Stimulated activated CD8-positive, alpha-beta memory T cell treated with anti-CD3 and anti-CD28 coated beads, Interleukin-12 subunit alpha, Interleukin-12 subunit beta, amount 100 ng/mL, for 4 hours (primary cell): Measurements from ENCODE around the gene ALAS1.
A peak's percentile ranks its signal among the peaks of the same experiment; 100 is the strongest.
"Not testable (repeated sequence)": the region's sequence is repeated elsewhere in the genome, so short reads cannot be mapped to it uniquely, and the experiment has no call there.

ENCODE experiments used
- DNase-seq: peaks from one replicate; pipeline ENCODE4 v3.0.0-alpha.2; 2020; ENCODE audit warnings: low read depth

Gene ALAS1

DNA sequence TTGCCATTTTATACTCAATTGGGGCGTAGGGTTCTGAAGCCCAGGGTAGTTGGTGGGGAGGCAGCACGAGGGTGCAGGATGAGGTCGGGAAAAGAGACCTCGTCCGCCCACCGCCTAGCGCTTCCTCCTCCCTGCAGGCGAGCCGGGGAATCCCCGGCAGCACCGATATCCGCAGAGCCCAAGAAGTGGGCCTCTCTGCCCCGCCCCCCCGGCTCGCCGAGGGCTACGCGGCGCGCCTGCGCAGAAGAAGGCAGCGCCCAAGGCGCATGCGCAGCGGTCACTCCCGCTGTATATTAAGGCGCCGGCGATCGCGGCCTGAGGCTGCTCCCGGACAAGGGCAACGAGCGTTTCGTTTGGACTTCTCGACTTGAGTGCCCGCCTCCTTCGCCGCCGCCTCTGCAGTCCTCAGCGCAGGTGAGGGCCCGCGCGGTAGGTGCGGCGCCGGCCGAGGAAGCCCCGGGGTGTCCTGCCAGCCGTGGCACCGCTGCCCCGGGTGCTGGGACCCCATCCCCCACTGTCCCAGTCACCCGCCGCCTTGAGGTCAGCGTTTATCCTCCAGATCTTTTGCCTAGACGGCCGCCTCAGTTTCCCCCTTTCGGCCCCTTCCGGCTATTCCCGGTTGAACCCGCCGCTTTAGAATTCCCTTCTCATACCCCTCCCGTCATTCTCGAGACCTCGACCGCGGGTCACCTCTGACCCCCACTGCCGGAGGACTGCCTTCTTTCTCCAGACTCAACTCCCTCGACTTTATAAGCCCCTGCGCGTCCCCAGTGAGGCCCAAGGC, at the start of gene ALAS1:
Gene ALAS1, plus strand, starts transcription at position 319 of the 784 bp plus-strand sequence. CDS start 1,082 bp downstream, outside the sequence.
- DNase-seq, result peak; percentile 93

DNA sequence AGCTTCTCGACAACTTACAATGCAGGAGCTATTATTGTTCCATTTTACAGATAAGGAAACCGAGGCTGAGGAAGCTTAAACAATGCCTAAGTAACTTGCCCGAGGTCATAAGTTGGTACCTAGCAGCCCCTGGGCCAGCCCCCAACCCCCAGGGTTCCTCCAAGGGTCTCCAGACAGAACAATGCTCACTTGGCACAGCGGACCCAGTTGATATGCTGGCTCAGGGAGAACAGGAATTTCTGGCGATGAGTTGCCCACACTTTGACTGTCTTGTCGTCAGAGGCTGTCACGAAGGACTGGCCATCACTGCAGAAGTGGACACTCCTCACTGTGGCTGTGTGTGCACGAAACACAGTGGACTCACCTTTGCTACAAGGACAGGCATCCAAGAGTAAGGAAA, 48.9 kb upstream of the ALAS1 start:
- no peak for DNase-seq

DNA sequence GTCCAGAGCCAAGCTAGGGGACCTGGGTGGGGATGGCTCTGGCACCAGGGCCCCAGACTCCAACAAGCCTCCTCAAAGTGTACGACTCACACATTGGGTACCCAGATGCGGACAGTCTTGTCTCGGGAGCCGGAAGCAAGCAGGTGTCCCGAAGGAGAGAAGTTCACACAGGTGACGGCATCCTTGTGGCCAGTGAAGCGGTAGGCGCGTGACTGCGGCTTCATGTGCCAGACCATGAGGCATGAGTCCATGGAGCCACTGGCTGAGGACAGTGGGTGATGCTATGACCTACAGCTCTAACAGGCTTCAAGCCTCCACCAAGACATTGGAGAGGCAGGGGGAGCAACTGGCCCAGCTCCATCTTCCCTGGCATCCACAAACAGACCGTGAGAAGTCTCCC, 48.2 kb upstream of the ALAS1 start:
- DNase-seq, result no peak

DNA sequence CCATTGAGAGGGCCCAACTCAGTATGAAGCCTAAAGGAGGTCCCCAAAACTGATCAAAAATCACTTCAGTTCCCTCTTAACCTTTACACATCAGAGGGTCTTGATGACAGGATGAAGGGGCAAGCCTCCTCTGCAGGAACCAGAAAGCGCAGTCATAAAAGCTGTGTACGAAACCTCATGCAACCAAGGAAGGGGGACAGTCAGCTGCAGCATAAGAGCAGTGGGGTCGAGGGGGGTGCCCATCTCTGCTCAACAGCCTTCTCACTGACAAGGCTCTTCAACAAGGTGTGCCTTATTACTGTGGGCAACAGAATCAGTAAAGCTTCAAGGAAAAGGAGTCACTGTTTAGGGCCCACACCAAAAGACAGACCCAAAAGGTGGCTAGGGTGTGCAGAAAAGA, 47.6 kb upstream of the ALAS1 start:
- no peak for DNase-seq

DNA sequence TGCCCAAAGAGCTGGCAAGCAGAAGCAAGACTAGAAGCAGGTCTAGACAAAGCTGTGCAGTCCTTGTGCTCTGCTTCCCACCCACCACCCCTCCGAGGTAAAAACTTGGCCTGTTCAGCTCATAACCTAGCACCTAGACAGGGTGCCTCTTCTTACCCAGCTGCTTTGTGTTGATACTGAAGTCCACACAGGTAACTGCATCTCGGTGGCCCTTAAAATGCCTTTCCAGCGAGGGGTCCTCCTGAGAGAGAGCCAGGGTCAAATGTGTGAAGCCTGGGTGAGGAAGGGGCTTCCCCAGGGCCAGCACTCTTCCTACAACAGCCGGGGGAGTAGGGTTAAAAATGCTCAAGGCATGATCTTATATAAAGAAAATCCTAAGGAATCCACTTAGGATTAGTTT, 47.1 kb upstream of the ALAS1 start:
- no peak for DNase-seq

DNA sequence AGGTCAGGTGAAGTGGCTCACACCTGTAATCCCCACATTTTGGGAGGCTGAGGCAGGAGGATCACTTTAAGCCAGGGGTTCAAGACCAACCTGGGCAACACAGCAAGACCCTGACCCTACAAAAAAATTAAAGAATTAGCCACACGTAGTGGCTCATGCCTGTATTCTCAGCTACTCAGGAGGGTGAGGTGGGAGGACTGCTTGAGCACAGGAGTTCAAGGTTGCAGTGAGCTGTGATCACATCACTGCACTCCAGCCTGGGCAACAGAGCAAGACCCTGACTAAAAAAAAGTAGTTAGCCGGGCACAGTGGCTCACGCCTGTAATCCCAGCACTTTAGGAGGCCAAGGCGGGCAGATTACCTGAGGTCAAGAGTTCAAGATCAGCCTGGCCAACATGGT, 46.0 kb upstream of the ALAS1 start:
- DNase-seq, result not testable (repeated sequence)

DNA sequence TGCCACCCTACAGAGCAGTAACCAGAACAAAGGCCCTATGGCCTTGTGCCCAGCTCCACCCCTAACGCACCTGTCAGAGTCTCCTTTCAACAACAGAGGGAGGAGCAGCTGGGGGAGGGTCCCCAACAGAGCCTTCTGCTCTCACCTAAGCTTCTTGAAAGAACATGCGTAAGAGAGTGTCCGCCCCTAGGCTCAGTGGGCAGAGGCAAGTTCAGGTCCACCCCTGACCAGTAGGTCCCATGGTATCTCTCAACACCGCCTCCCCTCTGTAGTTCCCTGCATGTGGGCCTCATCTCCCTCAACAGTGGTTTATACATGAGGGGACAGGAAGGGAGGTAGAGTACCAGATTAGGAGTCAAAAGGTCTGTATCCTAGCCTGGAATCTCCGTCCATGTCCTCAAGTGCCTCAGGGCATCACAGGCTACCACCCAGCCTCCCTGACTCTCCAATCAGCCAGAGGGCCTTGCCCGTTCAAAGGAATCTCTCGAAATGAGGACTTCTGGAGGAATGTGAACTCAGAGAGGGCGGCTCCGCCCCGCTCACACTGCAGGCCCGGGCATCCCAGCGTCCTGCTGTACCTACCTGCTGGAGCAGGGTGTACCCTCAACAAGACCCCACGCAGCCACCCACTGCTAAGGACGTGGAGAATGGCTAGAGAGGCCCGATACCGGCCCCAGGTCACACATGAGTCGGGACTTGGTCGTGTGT, 44.4 kb upstream of the ALAS1 start:
- no peak for DNase-seq

DNA sequence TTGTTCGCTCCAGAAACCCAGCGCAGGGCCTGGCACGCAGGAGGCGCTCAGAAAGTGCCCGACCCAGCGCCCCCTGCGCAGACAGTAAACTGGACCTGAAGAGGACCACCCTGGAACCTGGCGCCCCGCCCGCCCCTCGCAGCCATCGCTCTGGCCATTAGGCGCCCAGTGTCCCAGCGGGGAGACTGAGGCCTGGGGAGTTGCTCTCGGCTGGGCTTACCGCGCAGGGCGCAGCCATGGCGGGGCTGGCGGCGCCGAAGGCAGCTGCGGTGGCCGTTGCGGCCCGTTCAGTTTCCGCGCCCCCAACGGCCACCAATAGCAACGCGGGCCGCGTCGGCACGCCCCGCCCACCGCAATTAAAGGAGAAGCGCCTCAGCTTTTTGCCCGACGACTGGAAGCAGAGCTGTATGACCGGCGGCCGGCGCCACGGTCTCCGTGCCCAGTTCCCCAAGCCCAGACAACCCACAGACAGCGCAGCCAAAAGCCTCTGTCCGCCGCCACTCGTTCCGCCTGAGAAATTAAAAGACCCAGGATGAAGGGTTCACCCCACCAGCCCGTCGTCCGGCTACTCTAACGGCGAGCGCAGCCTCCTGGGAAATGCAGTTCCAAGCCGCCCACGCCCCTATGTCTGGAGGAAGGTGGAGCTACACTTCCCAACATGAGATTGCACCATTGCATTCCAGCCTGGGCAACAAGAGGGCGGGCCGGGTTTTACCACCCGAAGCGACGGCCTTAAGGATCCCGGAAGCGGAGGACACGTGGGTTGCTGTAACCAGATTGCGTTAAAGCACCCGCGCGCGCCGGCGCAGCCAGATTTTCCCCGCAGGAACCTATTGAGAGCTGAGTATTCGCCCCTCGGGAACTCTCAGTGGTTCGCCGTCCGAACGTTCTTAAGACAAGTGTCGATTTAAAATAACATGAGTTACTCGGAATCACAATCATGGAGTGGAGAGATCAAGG, 43.5 kb upstream of the ALAS1 start, which contains the start of gene POC1A:
Gene POC1A, minus strand, starts transcription at position 289 of the 960 bp plus-strand sequence. Its CDS starts 51 bp downstream, at position 238.
- peak; percentile 77 for DNase-seq

DNA sequence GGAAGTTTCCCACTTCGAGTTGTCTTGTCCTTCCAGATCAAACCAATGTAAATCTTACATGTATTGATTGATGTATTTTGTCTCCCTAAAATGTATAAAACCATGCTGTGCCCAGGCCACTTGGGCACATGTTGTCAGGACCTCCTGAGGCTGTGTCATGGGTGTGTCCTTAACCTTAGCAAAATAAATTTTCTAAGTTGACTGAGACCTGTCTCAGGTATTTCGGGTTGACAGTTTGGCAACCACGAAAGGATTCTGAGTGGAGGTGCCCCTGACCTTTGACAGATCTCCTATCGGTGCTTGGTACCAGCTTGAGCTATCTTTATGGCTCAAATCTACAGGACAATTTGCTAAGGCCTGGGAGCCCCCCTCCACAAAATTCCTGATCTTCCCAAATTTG, 42.0 kb upstream of the ALAS1 start:
- no peak for DNase-seq

DNA sequence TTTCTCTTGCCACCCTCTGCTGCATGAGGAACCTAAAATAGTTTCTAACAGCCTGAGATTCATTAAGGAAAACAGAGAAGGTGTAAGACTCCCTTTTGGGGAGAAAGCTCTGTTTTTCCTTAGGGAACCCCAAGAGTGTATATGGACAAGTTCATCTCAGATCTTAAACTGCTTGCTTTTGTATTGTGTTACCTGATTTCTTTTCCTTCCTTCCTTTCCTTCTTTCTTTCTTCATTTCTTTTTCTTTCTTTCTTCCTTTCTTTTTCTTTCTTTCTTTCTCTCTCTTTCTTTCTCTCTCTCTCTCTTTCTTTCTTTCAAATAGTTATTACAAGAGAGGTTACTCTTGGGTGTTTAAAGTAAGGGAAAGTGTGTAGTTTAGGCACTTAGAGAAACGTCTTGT, 38.5 kb upstream of the ALAS1 start:
- no peak for DNase-seq

DNA sequence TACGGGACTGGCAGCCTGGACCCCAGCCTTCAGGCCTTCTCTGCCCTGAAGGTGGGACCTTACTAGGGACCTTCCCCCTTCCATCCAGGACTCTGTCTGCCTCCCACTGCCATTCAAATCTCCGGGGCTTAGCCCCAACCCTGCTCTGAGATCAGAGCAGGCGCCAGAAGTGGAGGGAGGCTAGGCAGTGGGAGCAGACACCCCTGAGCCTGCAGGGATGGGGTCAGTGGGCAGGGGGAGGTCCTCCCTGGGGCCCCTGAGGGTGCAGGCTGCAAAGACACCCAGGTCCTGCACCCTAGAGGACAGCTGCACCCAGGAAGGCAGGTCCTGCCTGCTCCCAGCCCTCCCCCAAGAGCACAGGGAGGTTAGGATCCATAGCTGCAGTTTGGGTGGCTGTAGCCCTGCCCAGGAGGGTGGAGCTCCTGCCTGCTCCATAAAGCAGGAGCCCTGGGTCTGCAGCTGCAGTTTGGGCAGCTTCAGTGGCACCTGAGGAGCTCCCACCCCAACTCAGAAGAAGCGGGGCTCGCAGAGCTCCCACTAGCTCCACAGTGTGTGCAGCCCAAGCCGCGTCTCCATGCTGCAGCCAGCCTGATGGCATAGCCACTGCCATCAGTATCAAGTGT, 35.6 kb upstream of the ALAS1 start:
- DNase-seq, result no peak

DNA sequence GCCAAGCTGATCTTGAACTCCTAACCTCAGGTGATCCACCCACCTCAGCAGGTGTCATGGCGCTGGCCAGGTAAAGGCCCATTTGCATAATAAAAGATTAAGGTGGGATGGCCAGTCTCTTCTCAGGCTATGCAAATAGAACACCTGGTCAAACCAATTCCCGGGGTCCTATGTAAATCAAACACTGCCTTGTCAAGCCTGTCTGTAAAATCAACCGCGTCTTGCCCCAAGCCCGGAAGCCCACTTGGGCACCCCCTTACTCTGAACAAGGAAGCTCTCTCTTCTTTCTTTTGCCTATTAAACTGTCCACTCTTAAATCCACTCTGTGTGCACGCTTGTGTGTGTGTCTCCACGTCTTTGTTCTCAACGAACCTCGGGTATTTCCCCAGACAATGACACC, 30.7 kb upstream of the ALAS1 start:
- no peak for DNase-seq

DNA sequence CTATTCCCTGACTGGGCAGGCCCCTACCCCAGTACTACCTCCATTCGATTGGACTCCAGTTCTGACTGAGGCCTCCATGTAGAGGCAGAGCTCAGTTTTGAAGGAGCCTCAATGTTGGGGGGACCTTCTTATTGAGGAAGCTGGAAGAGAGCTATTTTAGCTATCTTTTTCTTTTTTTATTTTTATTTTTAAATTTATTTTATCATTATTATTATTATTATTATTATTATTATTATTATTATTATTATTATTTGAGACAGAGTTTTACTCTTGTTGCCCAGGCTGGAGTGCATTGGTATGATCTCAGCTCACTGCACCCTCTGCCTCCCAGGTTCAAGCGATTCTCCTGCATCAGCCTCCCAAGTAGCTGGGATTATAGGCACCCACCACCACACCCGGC, 27.7 kb upstream of the ALAS1 start:
- not testable (repeated sequence) for DNase-seq

DNA sequence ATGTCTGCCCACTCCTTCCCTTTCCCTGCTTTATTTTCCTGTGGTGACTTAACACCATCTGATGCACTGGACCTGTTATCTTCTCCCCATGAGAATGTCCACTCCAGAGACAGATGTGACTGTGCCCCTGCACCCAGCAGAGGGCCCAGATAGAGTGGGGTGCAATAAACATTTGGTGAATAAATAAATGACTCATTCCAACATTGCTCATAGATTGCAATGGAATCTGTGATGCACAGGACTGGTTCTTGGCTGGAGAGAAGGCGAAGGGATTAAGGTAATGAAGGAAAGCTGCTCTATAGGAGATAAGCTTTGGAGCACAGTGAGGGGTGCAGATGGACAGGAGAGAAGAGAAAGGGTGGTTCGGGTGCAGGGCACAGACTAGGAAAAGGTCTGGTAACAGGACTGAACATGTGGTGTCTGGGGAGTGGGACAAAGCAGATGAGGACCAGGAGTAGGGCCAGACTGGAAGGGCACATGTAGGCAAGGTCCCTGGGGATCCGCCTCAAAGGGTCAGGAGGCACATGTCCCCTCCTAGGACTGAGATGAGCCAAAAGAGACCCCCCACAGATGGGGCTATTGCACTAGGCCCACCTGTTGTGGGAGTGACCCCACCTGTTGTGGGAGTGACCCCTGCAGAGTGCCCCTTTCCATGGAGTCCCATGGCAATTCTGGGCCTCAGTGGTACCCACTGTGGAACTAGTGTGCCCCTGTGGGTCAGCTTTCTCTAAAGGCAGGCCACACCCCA, 26.3 kb upstream of the ALAS1 start:
- no peak for DNase-seq

DNA sequence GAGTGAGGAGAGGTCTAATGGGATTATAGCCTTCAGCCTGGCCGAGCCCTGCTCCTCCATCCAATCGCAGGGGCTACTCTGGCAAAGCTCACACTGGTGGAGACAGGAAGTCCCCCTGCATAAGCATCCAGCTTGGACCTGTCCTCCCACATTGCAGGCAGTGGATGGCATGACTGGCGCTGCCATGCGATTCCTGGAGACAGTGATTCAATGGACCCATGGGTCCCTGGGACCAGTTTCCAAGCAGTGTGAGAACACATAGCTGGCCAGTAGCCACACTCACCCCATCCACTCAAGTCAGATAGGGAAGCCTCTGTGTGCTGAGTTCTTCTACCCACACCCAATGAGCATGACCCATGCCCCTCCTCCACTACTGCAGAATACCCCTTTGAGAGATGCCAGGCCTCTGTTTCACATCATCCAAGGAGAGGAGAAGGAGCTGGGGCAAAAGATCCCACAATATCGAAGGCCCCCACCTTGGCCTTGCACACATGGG, 25.6 kb upstream of the ALAS1 start:
- DNase-seq, result no peak

DNA sequence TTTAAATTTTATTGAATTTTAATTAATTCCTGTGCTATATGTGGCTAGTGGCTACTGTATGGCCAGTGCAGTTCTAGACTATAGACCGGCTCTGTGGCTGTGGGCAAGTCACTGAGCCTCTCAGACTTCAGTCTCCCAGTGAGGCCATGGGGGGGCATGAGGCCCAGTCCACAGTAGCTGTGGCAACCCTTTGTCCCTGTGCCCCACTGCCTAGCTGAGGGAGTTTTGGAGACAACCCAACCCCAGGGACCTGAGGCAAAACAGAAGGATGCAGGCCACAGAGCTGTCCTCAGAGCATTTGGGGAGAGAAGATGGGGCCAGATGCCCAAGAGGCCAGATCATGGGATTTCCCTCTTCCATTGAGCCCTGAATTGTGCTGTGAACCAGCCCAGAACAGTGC, 24.9 kb upstream of the ALAS1 start:
- no peak for DNase-seq

DNA sequence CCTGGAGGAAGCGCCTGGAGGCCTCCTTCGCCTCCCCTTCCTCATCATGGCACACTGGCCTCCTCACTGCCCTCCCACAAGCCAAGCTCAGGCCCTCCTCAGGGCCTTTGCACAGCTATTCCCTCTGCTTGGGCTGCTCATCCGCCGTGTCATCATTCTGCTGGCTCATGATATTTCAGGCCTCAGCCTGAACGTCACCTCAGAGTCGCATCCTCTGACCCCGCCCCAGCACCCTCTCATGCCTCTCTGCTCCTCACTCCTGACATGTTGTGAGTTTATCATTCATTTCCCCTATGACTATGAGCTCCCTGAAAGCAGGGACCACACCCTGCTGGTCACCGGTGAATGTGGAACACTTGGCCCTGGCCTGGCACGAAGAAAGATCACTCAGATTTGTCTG, 23.1 kb upstream of the ALAS1 start:
- no peak for DNase-seq

DNA sequence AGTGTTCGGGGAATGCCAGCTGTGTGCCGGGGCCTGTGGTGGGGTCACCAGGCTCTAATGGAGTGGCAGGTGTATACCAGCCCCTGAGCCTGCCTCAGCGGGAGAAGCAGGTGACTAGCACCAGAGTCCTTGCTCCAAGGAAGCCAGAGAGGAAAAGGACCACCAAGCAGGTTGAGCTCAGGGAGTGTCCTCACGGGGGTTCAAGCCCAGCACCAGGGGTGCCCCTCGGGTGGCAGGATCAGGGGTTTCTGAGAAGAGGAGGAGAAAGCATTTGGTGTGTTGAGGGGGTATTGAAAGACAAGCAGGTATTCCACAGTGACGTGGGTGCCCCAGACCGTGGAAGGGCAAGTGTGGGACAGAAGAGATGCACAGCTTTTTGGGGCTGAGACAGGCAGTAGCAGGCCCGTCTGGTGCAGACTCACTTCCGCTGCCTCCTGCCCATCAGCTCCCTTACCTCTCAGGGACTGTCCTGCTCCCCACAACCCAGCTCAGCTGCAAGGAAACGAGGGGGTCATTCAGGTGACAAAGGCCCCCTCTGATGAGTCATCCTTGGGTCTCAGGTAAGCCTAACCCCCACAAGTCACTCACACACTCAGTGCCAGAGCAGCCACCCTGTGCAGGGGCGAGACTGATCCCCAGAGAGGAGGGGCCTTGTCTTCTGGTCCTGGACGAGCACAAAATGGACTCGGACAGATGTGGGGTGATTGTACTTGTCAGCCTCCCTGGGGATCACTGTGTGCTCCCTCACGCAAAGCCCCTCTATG, 22.4 kb upstream of the ALAS1 start:
- DNase-seq, result no peak

DNA sequence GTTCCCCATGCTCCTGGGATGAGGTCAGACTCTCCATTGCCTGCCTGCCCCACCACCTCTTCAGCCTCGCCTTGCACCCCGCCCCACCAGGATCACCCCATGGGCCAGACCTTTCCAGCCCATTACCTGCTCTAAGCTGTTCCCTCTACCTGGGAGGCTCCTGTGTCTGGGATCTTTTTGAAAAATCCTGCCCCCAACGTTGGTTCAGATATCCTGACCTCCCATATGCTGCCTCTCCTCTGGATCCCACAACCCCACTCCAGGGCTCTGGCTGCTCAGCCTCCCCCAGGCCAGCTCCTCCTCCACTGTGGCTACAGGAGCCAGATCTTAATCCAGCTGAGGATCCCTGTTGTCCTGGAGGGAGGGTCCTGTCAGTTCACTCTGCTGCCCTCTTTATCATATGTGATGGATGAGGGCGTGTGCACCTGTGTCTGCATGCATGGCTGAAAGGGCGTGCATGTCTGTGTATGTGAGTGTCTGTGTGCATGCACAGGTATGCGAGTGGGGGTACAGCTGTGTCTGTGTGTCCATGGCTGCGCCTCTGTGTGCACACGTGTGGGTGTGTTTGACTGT, 21.7 kb upstream of the ALAS1 start:
- DNase-seq, result no peak
